Loucy (cell line): ENCODE results near the gene CCDC182.

Experiments used
- CTCF ChIP-seq: fragments of 200-600 bp; sonication (generic); conservative IDR thresholded peaks from 2 replicates; pipeline ENCODE4 v1.5.1; 2014; ENCODE audit warnings: mild to moderate bottlenecking, antibody characterized with exemption, low read length
- EZH2phosphoT487 ChIP-seq: fragments of 200-600 bp; IDR thresholded peaks from 2 replicates; pipeline ENCODE4 v1.6.1; 2018; ENCODE audit warnings: antibody characterized with exemption, mild to moderate bottlenecking, moderate library complexity, borderline replicate concordance

- TF ChIP-seq CTCF (no peak), EZH2phosphoT487 (no peak)
These were observed 5.2 kb upstream of the CCDC182 start for GRCh38 chr17:57750109-57750871.
